Measurements from ENCODE around the gene SPNS2. TPM values are rescaled to one million over a fixed set of nuclear protein-coding genes. Genes with fewer than 3 reads are reported as not detected.

Gene SPNS2
- total RNA-seq, 2 experiments from 2014 or later = 6.7 to 6.9 TPM

- no peak for ATAC-seq (ENCODE audit: low read depth)
- no peaks in the 10 kb centered on the region for H3K9me3 Mint-ChIP-seq
- no peaks in the 10 kb centered on the region for H3K4me1 Mint-ChIP-seq
- H3K27me3 Mint-ChIP-seq = peaks cover 19% of the 10 kb centered on the region
- no peaks in the 10 kb centered on the region for H3K36me3 Mint-ChIP-seq
- no peak overlapping the region for H3K27ac Mint-ChIP-seq
- POLR2A ChIA-PET = no interaction called here
- no peak for DNase-seq
- no peak overlapping the region for H3K4me3 Mint-ChIP-seq
These were observed 25.3 kb downstream of the SPNS2 start for GRCh38 chr17:4523946-4524345.

- Mint-ChIP-seq H3K36me3 (no peaks in the 10 kb centered on the region), H3K27me3 (peaks cover 18% of the 10 kb centered on the region), H3K9me3 (no peaks in the 10 kb centered on the region), H3K27ac (no peak overlapping the region), H3K4me3 (no peak overlapping the region), H3K4me1 (no peaks in the 10 kb centered on the region)
- DNase-seq = no peak
- ATAC-seq (ENCODE audit: low read depth) = no peak
- POLR2A ChIA-PET = no interaction called here
These were observed 27.2 kb downstream of the SPNS2 start for GRCh38 chr17:4525691-4526397.

DNA sequence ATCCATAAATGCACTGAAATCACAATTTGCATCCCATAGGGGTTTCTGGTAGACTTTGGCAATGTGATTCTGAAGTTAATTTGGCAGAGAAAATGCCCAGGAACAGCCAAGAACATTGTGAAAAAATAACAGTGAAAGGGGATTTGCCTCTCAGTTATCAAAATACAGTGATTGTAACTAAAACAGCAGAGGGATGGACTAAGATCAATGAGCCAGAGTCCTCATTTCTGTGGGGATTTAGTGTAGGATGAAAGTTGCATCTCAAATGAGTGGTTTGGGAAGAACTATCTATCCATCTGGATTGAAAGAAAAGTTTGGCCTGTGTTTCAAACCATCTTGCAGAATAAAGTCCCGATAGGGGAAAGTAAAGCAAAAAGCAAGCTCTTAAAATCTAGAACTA lies 28.5 kb downstream of the SPNS2 start:
- no peaks in the 10 kb centered on the region for H3K9me3 Mint-ChIP-seq
- DNase-seq = no peak
- peaks cover 2% of the 10 kb centered on the region for H3K4me1 Mint-ChIP-seq
- H3K36me3 Mint-ChIP-seq = no peaks in the 10 kb centered on the region
- no peak overlapping the region for H3K4me3 Mint-ChIP-seq
- no peak for ATAC-seq (ENCODE audit: low read depth)
- H3K27me3 Mint-ChIP-seq = peaks cover 18% of the 10 kb centered on the region
- POLR2A ChIA-PET = no interaction called here
- H3K27ac Mint-ChIP-seq = no peak overlapping the region

DNA sequence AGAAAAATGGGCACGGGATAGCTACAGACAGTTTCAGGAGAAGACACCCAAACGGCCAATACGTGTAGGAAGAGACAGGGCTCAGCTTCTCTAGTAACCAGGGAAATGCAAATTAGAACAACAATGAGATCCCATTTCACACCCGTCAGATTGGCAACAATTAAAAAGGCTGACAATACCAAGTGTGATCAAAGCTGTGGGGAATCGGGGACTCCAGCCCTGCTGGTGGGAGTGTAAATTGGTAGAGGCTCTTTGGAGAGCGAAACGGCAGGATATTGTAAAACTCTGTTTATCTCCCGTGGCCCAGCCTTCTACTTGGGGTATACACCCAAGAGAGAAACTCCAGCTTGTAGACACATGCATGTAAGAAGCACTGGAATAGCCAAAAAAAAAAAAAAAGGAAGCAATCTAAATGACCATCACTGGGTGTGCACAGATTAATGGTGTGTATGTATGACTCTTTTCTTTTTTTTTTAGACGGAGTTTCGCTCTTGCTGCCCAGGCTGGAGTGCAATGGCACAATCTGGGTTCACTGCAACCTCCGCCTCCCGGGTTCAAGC lies 29.0 kb downstream of the SPNS2 start:
- ATAC-seq (ENCODE audit: low read depth) = no peak
- Mint-ChIP-seq H3K27me3 (peaks cover 18% of the 10 kb centered on the region), H3K27ac (no peak overlapping the region), H3K36me3 (no peaks in the 10 kb centered on the region), H3K9me3 (no peaks in the 10 kb centered on the region), H3K4me3 (no peak overlapping the region), H3K4me1 (peaks cover 2% of the 10 kb centered on the region)
- POLR2A ChIA-PET = no interaction called here
- no peak for DNase-seq

GRCh38 chr17:4529533-4530152 lies 31.0 kb downstream of the SPNS2 start:
- no peak for ATAC-seq (ENCODE audit: low read depth)
- POLR2A ChIA-PET = no interaction called here
- Mint-ChIP-seq H3K4me3 (no peak overlapping the region), H3K9me3 (no peaks in the 10 kb centered on the region), H3K4me1 (peaks cover 8% of the 10 kb centered on the region), H3K27ac (no peak overlapping the region), H3K36me3 (no peaks in the 10 kb centered on the region), H3K27me3 (peaks cover 19% of the 10 kb centered on the region)
- no peak for DNase-seq

DNA sequence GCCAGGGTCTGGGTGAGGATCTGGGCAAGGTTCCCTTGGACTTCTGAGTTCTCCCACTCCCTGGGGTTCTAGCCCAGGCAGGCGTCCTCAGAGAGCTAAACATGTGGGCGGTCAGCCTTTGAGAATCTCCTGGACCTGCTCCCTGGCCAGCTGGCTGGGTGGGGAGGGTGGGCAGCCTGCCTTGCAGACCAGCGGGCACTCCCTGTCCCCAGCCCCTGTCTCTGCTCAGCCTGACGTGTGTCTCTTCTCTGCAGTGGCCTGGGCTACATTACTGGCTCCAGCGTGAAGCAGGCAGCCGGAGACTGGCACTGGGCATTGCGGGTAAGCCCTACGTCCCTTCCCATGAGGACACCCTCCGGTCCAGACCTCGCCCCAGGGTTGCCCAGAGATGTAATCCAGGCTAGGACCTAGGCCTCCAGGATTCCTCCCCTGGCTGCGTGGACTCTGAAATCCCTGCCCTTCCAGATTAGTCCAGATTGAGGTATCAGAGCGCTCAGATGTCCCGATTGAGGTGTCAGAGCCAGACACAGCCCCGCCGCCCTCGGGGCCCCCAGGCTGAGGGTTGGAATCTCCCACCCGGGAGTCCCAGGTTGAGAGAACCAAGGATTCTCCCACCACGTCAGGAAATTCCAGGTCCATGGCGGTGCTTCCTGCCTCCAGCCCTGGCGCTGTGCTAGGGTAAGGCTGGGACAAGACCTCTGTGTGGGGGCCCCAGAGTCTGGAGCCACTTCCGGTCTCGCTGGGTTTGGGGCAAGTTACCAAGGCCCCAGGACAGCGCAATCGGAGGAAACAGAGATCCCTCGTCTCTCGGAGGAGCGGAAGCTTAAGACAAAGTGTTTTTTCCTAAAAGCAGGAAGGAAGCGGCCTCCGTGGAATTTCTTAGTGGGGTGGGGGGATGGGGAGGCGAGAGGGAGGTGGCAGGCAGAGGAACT lies 32.4 kb downstream of the SPNS2 start:
- H3K9me3 Mint-ChIP-seq = no peaks in the 10 kb centered on the region
- DNase-seq = no peak
- no peak overlapping the region for H3K27ac Mint-ChIP-seq
- no peak for ATAC-seq (ENCODE audit: low read depth)
- H3K36me3 Mint-ChIP-seq = no peaks in the 10 kb centered on the region
- H3K4me1 Mint-ChIP-seq = peaks cover 8% of the 10 kb centered on the region
- no peak overlapping the region for H3K4me3 Mint-ChIP-seq
- peaks cover 16% of the 10 kb centered on the region for H3K27me3 Mint-ChIP-seq
- POLR2A ChIA-PET = interaction anchor here (0.6 kb wide), 1 partner anchor 26 kb away, joined by 6 read pairs; no protein-coding TSS in a partner anchor

DNA sequence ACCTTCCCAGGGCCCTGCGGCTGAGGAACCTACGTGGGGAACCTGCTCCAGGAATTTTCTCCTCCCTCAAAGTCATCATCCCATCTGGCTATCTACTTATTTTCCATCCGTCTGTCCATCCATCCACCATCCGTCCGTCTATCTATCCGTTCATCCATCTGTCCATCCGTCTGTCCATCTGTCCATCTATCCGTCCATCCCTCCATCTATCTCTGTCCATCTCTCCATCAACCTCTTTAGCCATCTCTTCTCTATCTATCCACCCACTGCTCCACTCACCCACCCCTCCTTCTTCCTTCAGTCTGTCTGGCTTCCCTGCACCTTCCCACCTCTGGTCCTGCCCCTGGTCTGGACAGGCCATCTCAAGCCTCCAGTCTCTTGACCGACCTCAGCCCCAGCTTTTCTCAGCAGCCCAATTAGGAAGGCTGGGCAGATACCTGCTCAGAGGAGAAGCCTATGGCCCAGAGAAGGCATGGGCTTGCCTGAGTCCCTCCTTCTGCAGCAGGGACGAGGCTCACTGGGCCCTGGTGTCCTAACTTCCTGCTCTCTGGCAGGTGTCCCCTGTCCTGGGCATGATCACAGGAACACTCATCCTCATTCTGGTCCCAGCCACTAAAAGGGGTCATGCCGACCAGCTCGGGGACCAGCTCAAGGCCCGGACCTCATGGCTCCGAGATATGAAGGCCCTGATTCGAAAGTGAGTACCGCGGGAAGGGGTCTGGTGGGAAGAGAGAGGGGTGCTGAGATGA lies 33.5 kb downstream of the SPNS2 start:
- peaks cover 9% of the 10 kb centered on the region for H3K27me3 Mint-ChIP-seq
- POLR2A ChIA-PET = no interaction called here
- no peak overlapping the region for H3K4me3 Mint-ChIP-seq
- no peaks in the 10 kb centered on the region for H3K36me3 Mint-ChIP-seq
- H3K9me3 Mint-ChIP-seq = no peaks in the 10 kb centered on the region
- no peak for ATAC-seq (ENCODE audit: low read depth)
- peaks cover 8% of the 10 kb centered on the region for H3K4me1 Mint-ChIP-seq
- no peak for DNase-seq
- no peak overlapping the region for H3K27ac Mint-ChIP-seq

DNA sequence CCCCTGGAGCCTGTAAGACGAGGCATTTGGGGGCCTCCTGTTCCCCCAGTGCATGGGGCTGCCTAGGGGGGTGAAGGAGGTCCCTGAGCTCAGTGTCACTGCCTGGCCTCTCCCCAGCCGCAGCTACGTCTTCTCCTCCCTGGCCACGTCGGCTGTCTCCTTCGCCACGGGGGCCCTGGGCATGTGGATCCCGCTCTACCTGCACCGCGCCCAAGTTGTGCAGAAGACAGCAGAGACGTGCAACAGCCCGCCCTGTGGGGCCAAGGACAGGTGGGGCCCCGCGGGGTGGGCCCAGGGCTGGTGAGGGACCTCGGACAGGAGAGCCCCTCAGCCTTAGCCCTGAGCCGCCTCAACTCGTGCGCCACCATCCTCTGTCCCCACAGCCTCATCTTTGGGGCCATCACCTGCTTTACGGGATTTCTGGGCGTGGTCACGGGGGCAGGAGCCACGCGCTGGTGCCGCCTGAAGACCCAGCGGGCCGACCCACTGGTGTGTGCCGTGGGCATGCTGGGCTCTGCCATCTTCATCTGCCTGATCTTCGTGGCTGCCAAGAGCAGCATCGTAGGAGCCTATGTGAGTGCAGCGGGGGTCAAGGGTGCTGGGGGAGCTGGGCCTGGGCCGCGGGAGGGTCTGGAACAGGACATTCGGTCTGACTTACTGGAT lies 34.3 kb downstream of the SPNS2 start:
- no peak for DNase-seq
- POLR2A ChIA-PET = no interaction called here
- peaks cover 4% of the 10 kb centered on the region for H3K27me3 Mint-ChIP-seq
- peaks cover 8% of the 10 kb centered on the region for H3K4me1 Mint-ChIP-seq
- H3K4me3 Mint-ChIP-seq = no peak overlapping the region
- ATAC-seq (ENCODE audit: low read depth) = no peak
- no peaks in the 10 kb centered on the region for H3K9me3 Mint-ChIP-seq
- H3K27ac Mint-ChIP-seq = no peak overlapping the region
- no peaks in the 10 kb centered on the region for H3K36me3 Mint-ChIP-seq

GRCh38 chr17:4533523-4534504 lies 35.1 kb downstream of the SPNS2 start:
- H3K4me3 Mint-ChIP-seq = no peak overlapping the region
- H3K4me1 Mint-ChIP-seq = peaks cover 8% of the 10 kb centered on the region
- peak overlapping the region; percentile 45 for H3K27ac Mint-ChIP-seq
- DNase-seq = peak; percentile 49
- peaks cover 2% of the 10 kb centered on the region for H3K27me3 Mint-ChIP-seq
- POLR2A ChIA-PET = no interaction called here
- H3K9me3 Mint-ChIP-seq = no peaks in the 10 kb centered on the region
- H3K36me3 Mint-ChIP-seq = no peaks in the 10 kb centered on the region
- peak; percentile 32 for ATAC-seq (ENCODE audit: low read depth)

DNA sequence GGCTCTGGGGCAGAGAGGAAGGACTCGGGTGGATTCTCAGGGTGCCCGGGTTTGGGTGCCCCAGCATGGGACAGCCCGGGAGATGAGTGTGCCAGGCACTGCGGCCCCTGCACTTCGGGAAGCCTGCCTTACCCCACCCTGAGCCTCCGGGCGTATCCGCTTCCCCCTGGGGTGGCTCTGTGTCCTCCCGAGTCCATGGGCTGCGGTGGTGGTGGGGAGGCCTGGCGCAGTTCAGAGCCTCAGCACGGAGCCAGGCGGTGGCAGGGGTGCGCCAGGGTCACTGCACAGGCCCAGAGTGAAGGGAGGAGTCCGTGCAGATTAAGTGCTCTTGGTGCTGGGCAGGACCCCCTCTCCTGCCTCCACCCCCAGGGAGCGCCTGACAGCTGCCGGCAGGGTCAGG lies 35.8 kb downstream of the SPNS2 start:
- no peak overlapping the region for H3K4me3 Mint-ChIP-seq
- peaks cover 8% of the 10 kb centered on the region for H3K4me1 Mint-ChIP-seq
- H3K27me3 Mint-ChIP-seq = peaks cover 2% of the 10 kb centered on the region
- ATAC-seq (ENCODE audit: low read depth) (no peak), DNase-seq (no peak)
- H3K36me3 Mint-ChIP-seq = no peaks in the 10 kb centered on the region
- no peaks in the 10 kb centered on the region for H3K9me3 Mint-ChIP-seq
- POLR2A ChIA-PET = no interaction called here
- peak overlapping the region; percentile 45 for H3K27ac Mint-ChIP-seq

DNA sequence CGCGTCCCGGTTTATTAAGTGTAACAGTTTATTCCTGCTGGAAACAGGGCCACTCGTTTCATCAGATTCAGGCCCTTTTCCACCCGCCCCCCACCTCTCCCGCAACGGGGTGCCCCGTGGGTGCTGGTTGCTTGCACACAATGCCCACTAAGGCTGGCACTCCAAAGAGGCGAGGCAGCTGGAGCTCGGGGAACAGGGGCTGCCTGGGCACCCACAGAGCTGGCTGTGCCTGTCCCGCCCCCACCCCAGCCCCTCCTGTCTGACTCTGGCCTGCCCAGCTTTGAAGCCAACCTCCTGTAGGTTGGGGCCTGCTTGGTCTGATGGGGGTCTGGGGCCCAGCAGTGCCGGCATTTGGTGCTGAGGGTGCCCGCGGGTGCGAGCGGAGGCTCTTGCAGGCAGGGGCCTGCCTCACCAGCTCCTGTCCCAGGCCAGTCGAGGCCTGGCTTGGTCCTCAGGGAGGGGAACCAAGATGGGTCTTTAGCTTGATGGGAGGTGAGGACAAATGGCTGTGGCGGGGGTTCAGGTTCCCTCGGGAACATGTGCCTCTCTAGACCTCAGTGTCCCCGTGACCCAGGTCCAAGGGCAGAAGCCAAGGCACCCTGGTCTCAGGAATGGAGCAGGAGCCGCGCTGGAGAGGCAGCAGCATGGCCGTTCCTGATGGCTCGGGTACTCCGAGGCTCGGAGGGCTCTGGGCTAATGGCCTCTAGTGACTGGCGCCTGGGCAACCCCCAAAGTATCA lies 36.4 kb downstream of the SPNS2 start:
- Mint-ChIP-seq H3K27me3 (peaks cover 2% of the 10 kb centered on the region), H3K27ac (no peak overlapping the region), H3K9me3 (no peaks in the 10 kb centered on the region), H3K4me3 (no peak overlapping the region), H3K4me1 (peaks cover 8% of the 10 kb centered on the region), H3K36me3 (peaks cover 3% of the 10 kb centered on the region)
- no peak for ATAC-seq (ENCODE audit: low read depth)
- POLR2A ChIA-PET = no interaction called here
- DNase-seq = no peak
